NCI-H128 (cell line): ENCODE results near the gene ATF4.

ENCODE experiments used
- DNase-seq: peaks from one replicate; lab custom pipeline; 2025; ENCODE audit not compliant: unreplicated experiment; lab: John Stamatoyannopoulos, UW

The ATF4 gene

DNA sequence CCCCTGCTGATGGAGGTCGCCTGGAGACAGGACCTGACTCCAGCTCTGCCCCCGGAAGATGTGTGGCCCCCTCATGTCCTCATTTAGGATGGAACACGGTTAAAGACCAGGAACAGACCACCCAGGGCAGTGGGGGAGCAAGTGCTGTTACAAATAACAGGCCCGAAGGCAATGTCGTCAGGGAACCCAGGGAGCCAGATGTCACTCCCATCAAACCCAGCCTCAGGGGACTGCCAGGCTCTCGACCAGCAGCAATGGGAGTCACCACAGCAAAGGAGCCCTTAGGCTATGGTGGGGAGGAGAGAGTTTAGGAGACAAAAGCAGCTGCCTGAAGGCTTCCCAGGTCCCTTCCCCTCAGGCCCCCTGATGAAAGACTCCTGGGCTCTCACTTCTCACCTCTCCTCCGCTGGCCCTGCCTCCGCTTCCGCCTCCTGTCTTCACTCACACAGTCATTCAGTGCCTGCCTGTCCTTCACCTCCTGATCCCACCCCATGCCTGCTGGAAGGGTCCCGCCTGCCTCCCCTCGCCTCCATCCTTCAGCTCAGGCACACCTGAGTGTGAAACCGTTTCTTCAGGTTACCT is 7.8 kb downstream of the ATF4 start:
- DNase-seq: no peak

DNA sequence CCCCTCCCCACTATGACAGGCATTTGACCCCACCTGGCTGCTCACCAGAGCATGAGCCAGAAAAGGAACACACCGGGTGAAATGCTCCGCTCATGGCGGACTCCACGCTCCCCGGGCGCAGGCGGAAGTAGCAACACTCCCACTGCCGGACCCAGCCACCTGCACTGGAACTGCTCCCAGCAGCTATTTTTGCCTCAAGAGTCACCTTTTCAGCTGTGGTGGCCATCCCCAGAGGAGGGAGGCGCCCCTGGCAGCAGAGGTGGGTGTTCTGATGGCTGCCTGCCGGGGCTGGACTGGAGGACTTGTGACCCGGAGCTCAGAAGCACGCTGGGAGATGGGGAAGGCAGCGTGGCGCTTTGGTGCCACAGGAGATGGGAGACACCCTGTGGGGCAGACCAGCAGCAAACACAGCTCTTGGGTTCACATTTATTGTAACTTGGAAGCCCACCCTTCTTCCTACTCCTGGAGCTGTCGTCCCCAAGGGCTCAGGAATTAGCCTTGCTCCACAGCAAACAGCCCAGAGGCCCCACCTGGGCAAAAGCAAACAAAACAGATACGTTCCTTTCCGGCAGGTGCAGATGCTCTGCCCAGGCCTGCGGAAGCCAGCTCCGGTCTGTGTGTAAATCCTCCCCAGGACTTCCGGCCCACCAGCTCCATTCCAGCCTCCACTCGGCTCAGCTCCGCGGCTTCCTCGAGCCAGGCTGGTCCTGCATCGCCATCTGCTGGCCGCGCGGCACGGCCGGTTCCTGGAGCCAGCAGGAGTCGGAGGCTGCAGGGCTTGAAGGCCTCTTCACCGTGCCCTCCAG is 8.5 kb downstream of the ATF4 start:
- DNase-seq: peak; percentile 82

DNA sequence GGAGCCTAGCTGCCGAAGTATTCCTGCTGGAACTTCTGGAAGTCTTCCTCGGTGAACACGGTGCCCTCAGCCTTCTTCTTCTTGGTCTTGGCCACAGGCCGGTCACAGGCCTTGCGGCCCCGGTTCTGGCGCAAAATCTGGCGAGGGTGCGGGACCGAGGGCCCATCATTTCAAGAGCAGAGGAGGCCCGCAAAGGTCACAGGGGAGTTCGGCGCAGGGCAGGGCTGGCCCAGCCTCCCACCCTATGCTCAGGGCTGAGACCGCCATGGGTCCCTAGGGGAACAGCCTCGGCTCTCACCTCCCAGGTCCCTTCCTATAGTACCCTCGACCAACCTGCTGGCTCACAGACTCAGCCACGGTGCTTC is 9.1 kb downstream of the ATF4 start:
- no peak for DNase-seq

DNA sequence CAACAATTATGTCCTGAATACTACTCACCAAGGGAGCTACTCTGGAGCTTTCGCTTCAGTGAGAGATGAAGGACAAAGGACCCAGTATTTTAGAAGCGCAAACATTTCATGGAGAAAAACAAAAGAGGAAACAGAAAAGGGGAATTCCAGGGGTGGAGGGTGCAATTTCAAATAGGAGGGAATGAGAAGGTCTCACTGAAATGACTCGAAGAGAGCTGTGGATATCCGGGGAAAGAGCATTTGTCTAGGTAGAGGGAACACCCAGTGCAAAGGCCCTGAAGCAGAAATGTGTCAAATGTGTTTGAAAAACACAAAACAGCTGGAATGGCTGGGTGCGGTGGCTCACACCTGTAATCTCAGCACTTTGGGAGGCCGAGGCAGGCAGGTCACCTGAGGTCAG is 9.8 kb downstream of the ATF4 start:
- no peak for DNase-seq

DNA sequence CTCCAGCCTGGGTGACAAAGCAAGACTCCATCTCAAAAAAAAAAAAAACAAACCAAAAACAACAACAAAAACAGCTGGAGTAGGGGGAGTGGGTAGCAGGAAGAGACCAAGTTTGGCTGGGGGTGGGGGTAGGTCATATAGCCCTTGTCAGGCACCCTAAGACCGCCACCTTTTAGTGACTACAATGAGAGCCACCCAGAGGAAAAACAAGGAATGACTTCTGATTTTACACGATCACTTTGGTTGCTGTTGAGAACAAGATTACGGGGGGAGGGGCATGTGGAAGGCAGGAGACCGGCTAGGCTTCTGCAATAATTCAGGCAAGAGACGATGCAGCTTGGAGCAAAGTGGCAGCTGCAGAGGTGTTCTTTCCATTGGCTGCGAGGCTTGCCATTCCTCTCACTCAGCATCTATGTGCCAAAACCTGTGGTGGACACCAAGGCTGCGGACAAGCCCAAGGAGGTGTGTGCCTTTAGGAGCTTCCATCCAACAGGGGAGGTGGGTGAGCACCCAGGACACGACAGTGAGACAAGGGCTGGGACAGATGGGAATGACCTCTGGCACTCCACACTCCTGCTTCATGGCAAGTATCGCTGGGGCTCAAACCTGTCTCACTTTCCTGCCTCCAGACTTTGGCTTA is 10.4 kb downstream of the ATF4 start:
- no peak for DNase-seq

DNA sequence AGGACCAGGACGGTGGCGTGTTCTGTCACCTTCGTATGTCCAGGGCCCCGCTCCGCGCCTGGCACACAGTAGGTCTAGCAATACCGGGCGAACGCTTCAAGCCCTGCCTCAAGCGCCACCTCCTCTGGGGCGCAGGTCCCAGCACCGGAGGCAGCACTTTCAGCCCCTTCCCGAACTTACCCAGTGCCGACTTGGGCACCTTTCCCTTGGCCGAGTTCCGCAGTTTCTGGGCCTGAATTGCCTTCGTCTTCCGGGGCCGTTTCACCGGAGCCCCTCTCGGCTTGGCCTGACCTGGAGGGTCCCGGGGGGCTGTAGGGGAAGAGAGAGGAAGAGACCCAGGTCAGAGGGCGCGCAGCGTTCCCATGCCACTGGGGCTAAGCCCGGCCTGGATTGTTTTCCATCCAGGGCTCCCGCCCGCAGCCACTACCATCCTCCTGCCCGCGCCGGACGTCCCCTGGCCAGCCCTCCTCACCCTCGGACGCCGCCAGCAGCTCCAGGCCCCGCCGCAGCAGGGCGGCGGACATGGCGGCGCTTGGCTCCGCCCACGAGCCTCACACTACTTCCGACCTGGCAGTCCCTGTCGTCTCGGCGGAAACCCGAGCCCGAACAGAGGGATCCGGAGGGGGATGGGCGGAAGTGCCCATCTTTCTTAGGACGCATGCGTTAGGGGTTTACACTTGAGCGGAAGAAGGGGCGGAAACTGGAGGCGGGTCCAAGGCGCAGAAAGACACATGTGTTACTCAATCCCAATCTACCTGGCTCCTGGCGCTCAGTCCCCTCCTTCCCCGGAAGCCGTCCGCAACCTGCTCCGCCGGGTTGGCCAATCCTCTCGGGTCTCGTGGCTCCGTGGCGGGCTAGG is 12.1 kb downstream of the ATF4 start, which contains the start of gene RPS19BP1:
TSS of gene RPS19BP1 (minus strand) at position 534 of the 859 bp plus-strand sequence. CDS start at position 524, 10 bp downstream.
- peak; percentile 94 for DNase-seq

DNA sequence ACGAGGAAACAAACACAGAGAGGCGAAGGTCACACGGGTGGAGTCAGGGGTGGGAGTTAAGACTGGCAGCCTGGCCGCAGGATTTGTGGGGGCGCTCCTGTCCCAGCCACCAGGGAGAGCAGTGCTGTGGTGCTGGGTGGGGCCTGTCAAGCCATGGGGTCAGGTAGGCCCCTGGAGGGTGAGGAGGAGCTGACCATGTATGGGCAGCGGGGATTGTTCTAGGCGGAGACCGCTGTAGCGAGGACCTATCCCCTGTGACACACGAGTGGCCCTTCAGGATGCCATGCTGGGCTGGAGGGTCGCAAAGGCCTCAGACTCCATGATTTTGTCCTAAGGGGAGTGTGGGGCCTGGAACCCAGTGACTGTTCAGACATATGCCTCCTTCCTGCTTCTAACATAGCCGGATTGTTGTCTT is 13.7 kb downstream of the ATF4 start:
- no peak for DNase-seq

DNA sequence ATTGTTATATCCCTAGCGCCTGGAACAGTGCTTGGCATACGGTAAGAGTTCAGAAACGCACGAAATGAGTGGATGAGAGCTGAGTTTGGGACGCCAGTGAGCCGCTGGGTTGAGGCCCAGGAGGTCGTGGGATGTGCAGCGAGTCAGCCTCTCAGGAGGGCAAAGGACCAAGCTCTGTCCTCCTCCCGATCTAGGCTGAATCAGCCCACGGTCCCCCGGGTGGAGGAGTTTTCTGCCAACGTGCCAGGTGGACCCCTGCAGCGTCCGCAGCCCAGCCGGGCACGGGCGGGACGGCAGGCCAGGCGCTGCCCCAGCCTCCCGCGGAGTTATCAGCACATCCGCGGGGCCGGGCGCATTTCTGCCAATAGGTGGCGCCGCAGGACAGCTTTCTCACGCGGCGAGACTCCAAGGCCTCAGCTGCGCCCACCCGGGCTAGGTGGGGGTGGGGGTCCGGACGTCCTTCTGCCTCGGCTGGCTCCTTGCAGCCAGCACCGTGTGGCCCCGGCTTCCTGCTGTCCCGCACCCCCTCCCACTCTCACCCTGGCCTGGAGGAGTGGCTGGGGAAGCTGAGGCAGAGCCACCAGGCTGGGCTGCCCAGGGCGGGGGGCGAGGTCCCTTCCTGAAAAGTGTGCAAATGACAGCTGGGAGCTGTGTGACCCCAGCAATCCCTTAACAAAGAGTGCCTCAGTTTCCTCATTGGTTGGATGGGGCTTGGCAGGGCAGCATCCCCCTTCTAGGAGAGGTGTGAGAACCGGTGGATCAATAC is 14.4 kb downstream of the ATF4 start:
- DNase-seq: peak; percentile 49

DNA sequence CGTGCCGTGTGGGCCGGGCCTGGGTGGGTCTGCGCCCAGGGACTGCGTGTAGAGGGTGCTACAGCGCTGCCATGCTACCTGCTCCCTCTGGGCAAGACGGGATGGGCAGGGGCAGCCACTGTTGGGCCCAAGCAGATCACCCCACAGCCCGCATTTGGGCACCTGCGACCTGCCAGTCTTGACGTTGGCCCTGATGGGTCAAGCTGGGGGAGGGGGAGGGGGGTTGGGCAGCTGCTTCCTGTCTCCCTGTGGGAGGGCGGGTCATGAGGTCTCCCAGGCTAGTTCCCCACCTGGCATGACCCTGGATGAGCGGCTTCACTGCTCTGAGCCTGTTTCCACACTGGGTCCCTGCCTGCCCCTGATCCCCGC is 15.0 kb downstream of the ATF4 start:
- DNase-seq: no peak

DNA sequence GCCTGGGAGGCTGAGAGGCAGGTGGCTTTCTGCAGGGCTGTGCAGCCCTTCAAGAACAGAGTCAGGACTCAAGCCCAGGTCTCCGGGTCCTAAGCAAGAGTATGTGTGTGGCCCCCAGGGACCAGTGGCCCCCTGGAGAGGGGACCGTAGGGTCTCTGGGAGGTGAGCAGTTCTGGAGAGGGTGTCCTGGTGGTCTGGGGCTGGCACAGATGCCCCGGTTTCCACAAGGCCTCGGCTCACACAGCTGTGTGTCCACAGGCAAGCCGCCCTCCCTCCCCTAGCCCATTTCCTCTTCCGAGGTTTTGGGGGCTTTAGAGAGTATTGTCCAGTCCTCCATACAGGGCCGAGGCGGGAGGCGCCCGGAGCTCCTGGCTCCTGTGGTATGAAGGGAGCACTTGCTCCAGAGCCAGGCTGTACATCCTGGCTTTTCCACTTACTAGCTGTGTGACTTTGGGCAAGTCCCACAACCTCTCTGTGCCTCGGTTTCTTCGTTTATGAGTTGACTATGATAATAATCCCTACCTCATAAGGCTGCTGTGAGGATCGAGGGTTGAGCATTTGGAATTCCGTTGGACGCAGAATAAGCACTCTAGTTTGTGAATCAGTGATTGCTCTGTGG is 15.6 kb downstream of the ATF4 start:
- no peak for DNase-seq

DNA sequence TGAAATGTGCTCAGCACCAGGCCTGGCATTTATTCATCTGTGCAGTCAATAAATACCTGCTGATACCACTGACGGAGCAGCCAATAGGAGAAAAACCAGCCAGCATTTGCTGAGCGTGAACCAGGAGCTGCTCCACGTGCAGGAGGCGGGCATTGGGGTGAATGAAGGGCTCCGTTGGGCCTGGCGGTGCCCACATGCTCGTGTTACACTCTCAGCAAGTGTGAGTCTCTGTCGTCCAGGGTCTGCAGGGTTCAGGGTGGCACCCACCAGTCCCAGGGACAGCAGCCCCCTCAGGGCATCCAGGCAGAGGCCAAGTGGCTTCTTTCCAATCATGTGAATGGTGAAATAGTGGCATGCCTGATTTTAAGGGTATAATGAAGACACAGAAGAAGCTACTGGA is 16.3 kb downstream of the ATF4 start:
- DNase-seq: no peak

DNA sequence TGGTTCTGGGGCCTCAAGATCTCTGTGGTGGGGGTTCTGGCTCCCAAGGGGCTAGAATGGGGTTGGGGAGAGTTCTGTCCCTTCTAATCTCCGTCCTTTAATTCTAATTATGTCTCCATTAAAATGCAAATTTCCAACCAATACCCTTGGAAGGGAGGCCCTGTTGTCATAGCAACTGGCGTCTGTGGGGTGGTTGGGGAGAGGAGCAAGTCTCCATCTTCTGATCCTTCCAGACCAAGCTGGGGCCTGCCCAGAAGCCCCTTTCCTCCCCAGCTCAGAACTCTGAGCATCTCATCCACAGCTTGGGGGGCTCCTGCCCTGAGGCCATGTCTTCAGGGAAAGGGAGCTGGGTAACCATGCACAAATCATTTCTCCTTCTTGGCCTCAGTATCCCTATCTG is 17.6 kb downstream of the ATF4 start:
- no peak for DNase-seq

DNA sequence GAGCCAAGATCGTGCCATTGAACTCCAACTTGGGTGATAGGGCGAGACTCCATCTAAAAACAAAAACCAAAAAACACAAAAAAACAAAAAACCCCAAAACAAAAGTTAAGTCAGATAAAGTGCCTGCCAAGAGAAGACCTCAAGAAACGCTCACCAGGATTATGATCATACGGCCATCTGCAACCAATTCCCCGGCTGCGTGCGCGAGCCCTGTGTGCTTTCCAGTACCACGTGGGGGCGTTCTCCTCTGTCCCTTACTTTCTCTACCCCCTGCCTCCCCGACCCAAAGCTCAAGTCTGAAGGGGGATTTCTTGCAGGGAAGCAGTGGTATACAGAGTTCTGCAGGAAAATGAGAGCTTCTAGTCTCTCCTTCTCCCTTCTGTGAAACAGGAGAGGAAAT is 22.7 kb downstream of the ATF4 start:
- DNase-seq: no peak

DNA sequence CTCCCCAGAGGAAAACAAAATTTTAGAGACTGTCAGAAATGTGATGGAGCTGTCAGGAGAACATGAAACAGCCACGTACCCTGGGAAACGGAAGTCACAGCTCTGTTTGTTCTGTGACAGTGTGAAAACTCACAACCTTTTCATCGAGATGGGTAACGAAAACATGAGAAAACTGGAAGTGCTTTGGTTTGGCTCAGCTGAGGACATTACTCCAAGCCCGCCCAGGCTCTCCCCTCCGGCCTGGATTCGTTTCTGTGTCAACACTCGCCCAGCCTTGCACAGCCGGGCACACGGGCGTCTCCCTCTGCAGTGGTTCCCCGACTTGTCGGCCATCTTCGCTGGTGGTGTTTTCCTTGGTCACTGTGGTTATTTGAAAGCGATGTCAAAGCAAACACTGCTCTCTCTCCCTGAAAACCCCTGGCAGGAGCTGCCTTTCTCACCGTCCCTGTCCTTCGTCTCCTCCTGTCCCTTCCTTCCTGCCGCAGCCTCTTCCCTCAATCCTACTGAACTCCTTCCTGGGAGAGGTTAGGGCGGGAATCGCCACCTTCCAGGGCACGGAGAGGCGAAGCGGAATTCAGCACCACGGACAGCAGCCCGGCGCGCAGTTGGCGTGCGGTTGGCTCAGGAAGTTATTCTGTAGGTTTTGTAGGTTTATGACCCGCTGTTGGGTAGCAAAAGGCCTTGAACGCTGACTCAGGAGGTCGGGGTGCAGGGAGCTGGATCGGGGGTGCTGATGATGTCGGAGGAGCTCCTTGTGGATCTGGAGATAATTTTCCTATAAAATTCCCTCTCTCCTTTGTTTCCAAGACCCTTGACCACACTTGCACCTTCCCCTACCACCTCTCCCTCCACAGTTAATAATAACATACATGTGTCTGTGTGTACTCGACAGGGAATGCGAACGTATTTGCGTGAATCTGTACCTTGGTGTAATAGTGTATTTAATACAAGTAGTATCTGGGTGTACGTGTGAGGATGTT is 25.3 kb downstream of the ATF4 start:
- DNase-seq: no peak

DNA sequence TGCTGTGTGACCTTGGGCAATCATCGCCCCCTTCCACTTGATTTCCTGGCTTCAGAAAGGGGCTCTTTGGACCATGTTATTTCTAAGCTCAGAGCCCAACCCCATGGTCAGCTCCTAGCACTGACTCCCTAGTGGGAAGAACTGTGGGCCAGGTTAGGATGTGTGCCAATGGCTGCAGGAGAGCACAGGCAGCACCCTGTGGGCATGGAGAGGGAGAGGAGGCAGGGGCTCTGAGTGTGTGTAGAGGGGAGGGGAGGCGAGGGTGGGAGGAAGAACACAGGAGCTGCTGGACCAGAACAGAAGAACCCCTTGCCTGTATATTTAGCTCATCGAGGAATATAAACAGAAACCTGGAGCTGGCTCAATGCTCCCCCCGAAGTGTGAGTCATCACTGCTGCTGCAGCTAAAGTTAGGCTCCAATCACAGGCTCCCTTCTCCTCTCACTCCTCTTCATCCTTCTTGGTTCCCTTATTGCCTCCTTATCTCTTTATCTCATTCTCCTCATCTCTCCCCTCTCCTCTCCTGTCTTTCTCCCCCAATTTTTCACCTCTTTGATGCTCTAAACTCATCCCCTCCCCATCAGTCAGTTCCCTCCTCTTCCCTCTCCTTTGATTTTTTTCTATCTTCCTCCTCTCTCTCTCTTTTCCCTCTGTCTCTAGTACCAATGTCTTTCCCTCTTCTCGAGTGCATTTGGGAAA is 26.7 kb downstream of the ATF4 start:
- DNase-seq: no peak

DNA sequence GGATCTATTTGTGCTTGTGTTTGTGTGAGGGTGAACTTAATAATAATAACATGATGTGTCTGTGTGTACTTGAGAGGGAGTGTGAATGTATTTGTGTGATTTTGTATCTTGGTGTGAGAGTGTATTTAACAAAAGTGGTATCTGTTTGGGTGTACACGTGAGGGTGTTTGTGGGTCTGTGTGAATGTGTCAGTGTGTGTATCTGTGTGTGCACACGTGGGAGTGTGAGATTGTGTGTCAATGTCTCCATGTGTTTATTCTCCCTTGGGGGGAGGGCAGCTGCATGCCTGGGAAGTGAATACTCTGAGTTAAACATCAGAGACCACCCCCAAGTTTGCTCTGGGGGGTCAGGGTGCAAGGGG is 27.2 kb downstream of the ATF4 start:
- DNase-seq: no peak

DNA sequence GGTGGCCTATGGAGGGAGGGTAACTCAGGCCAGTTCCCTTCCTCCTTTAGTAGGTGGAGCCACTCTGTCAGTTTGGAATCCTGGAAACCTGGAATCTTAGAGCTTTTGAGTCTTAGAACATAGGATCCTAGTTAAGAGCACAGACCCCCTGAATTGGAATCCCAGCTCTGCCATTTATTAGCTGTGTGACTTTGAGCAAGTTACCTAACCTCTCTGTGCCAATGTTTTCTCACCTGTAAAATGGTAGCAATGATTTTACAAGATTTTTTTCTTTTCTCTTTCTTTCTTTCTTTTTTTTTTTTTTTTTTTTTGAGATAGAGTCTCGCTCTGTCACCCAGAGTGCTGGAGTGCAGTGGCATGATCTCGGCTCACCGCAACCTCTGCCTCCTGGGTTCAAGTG is 33.1 kb downstream of the ATF4 start:
- no peak for DNase-seq

DNA sequence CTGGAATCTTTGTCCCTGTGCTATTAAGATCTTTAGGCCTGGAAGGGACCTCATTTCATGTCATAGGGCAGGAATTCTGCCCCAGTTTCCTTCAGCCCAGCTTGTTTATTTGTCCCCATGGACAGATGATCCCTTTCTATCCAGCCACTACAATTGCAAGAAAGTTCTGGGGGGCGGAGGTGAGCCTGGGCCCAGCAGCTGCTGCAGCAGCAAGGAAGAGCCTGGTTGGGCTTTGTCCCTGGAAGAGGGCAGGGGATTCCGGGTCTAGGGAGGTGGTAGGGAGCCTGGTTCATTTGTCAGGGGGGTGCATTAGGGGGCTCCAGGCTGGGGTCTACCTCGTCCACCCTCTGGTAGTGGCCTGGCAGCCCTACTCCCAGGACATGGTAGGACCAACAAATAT is 33.8 kb downstream of the ATF4 start:
- no peak for DNase-seq
